Frontal cortex (tissue), 4 donors: Measurements from ENCODE around the gene CDK5RAP3. TPM values are rescaled to one million over a fixed set of nuclear protein-coding genes. Genes with fewer than 3 reads are reported as not detected.
"Not testable (repeated sequence)": the region's sequence is repeated elsewhere in the genome, so short reads cannot be mapped to it uniquely, and the experiment has no call there.

Experiments used
- DNase-seq, 2 donors: peaks; one replicate each; pipeline ENCODE4 v3.0.0; 2012; ENCODE audit warnings: low spot score in 2 of 2
- FAIRE-seq: peaks from 2 replicates; lab custom pipeline; 2012; peaks lifted over from hg19 to GRCh38; lab: Jason Lieb, UNC
- total RNA-seq: library from RNA; depleted of rRNA; stranded (reverse); fragments of >200 nt; gene quantifications from one replicate; pipeline ENCODE4 v1.2.3, GENCODE V29; 2014
- donor health status: control.
- donor health status: control.
- donor health status: control.

CDK5RAP3 gene
- total RNA-seq, 1 donor from 2014 or later: 53.8 TPM

- FAIRE-seq (no peak), DNase-seq (no peak)
These were observed 786 bp upstream of the CDK5RAP3 start for GRCh38 chr17:47969930-47970724.

- DNase-seq (no peak), FAIRE-seq (no peak)
These were observed 2.6 kb downstream of the CDK5RAP3 start for GRCh38 chr17:47973541-47973940.

GRCh38 chr17:47975189-47975822 lies 4.4 kb downstream of the CDK5RAP3 start:
- DNase-seq (no peak), FAIRE-seq (no peak)

- DNase-seq (no peak), FAIRE-seq (no peak)
These were observed 4.9 kb downstream of the CDK5RAP3 start for GRCh38 chr17:47975823-47976205.

GRCh38 chr17:47978324-47978723 lies 7.4 kb downstream of the CDK5RAP3 start:
- no peak for FAIRE-seq

GRCh38 chr17:47980541-47980940 lies 9.6 kb downstream of the CDK5RAP3 start:
- DNase-seq: no peak
- FAIRE-seq: no peak

More at GRCh38 chr17:47978324-47978723, 7.4 kb downstream of the CDK5RAP3 start:
- DNase-seq: peak; percentile 46 to 75

- no peak for FAIRE-seq
These were observed 10.5 kb downstream of the CDK5RAP3 start for GRCh38 chr17:47981462-47981861.

GRCh38 chr17:47982091-47982617 lies 11.2 kb downstream of the CDK5RAP3 start:
- FAIRE-seq (no peak), DNase-seq (no peak)

More at GRCh38 chr17:47981462-47981861, 10.5 kb downstream of the CDK5RAP3 start:
- DNase-seq: no peak

- DNase-seq: no peak
These were observed 11.9 kb downstream of the CDK5RAP3 start for GRCh38 chr17:47982645-47983390.

GRCh38 chr17:47983492-47984223 lies 12.7 kb downstream of the CDK5RAP3 start:
- DNase-seq (no peak), FAIRE-seq (no peak)

More at GRCh38 chr17:47982645-47983390, 11.9 kb downstream of the CDK5RAP3 start:
- FAIRE-seq: no peak

- no peak for FAIRE-seq
These were observed 15.6 kb downstream of the CDK5RAP3 start for GRCh38 chr17:47986520-47986919.

GRCh38 chr17:47987240-47987835 lies 16.4 kb downstream of the CDK5RAP3 start:
- no peak for FAIRE-seq

More at GRCh38 chr17:47986520-47986919, 15.6 kb downstream of the CDK5RAP3 start:
- no peak for DNase-seq

GRCh38 chr17:47988445-47988844 lies 17.5 kb downstream of the CDK5RAP3 start:
- not testable (repeated sequence) for FAIRE-seq

More at GRCh38 chr17:47987240-47987835, 16.4 kb downstream of the CDK5RAP3 start:
- no peak for DNase-seq

GRCh38 chr17:47989159-47989558 lies 18.2 kb downstream of the CDK5RAP3 start:
- FAIRE-seq (no peak), DNase-seq (no peak)

More at GRCh38 chr17:47988445-47988844, 17.5 kb downstream of the CDK5RAP3 start:
- not testable (repeated sequence) for DNase-seq

GRCh38 chr17:47989700-47990099 lies 18.8 kb downstream of the CDK5RAP3 start:
- FAIRE-seq: no peak

GRCh38 chr17:47990962-47991731 lies 20.2 kb downstream of the CDK5RAP3 start:
- no peak for DNase-seq
- FAIRE-seq: no peak

More at GRCh38 chr17:47989700-47990099, 18.8 kb downstream of the CDK5RAP3 start:
- no peak for DNase-seq

GRCh38 chr17:47992216-47992615 lies 21.3 kb downstream of the CDK5RAP3 start:
- FAIRE-seq (no peak), DNase-seq (no peak)

- FAIRE-seq: no peak
- DNase-seq: no peak
These were observed 22.2 kb downstream of the CDK5RAP3 start for GRCh38 chr17:47993031-47993564.
